Liver (tissue), 9 donors: ENCODE results near the gene CYP2R1. TPM values are rescaled to one million over a fixed set of nuclear protein-coding genes. Genes with fewer than 3 reads are reported as not detected.

Source experiments
- DNase-seq: peaks from one replicate; pipeline ENCODE4 v3.0.0-alpha.2; 2017; ENCODE audit warnings: low spot score
- H3K27ac ChIP-seq, 2 donors: one replicate each; pipeline ENCODE4 v1.7.0; 2013; ENCODE audit warnings: inconsistent platforms in 2 of 2, low read length in 2 of 2, control low read depth in 1 of 2, low read depth in 1 of 2, mild to moderate bottlenecking in 1 of 2
- H3K27me3 ChIP-seq, 4 donors: one replicate each; pipeline versions ENCODE4 v1.6.1 to v1.7.0; 2013; ENCODE audit warnings: low read length in 3 of 4, inconsistent platforms in 1 of 4, mild to moderate bottlenecking in 1 of 4, moderate library complexity in 1 of 4; ENCODE audit not compliant: control insufficient read depth in 4 of 4, insufficient read depth in 4 of 4
- H3K36me3 ChIP-seq, 4 donors: one replicate each; pipeline versions ENCODE4 v1.6.1 to v1.7.0; 2013; ENCODE audit warnings: low read length in 3 of 4, mild to moderate bottlenecking in 3 of 4, low read depth in 1 of 4, moderate library complexity in 1 of 4; ENCODE audit not compliant: control insufficient read depth in 4 of 4, insufficient read depth in 3 of 4
- H3K4me1 ChIP-seq, 4 donors: one replicate each; pipeline versions ENCODE4 v1.6.1 to v1.7.0; 2013; ENCODE audit warnings: low read length in 3 of 4, mild to moderate bottlenecking in 3 of 4, moderate library complexity in 1 of 4; ENCODE audit not compliant: control insufficient read depth in 4 of 4, insufficient read depth in 4 of 4
- H3K4me3 ChIP-seq, 3 donors: one replicate each; pipeline versions ENCODE4 v1.6.1 to v1.7.0; 2013; ENCODE audit warnings: low read length in 3 of 3, control low read depth in 1 of 3, low read depth in 1 of 3, mild to moderate bottlenecking in 1 of 3
- H3K9ac ChIP-seq, 2 donors: one replicate each; pipeline ENCODE4 v1.7.0; 2013; ENCODE audit warnings: low read length in 2 of 2, mild to moderate bottlenecking in 2 of 2, moderate library complexity in 2 of 2, control low read depth in 1 of 2, low read depth in 1 of 2
- H3K9me3 ChIP-seq, 4 donors: one replicate each; pipeline versions ENCODE4 v1.6.1 to v1.7.0; 2013; ENCODE audit warnings: low read length in 3 of 4; ENCODE audit not compliant: control insufficient read depth in 4 of 4
- ATF3 ChIP-seq: IDR thresholded peaks from 2 replicates; pipeline ENCODE4 v1.6.1; 2016; ENCODE audit warnings: antibody characterized with exemption
- CTCF ChIP-seq: fragments of 150-350 bp; IDR thresholded peaks from 2 replicates; pipeline ENCODE4 v1.5.1; 2017; ENCODE audit warnings: improper control_type of control experiment, low read depth, low read length; ENCODE audit not compliant: missing input control
- EGR1 ChIP-seq, 2 donors: IDR thresholded peaks; 2 replicates each; pipeline ENCODE4 v1.6.1; 2016 to 2018; ENCODE audit warnings: antibody characterized with exemption in 2 of 2, low read depth in 2 of 2
- FOXA1 ChIP-seq: IDR thresholded peaks from 2 replicates; pipeline ENCODE4 v1.6.1; 2016; ENCODE audit warnings: antibody characterized with exemption
- FOXA2 ChIP-seq: IDR thresholded peaks from 2 replicates; pipeline ENCODE4 v1.6.1; 2016; ENCODE audit warnings: antibody characterized with exemption
- GABPA ChIP-seq, 2 donors: IDR thresholded peaks in 1 of 2; conservative IDR thresholded peaks in 1 of 2; 2 replicates each; pipeline ENCODE4 v1.6.1; 2016; ENCODE audit warnings: antibody characterized with exemption in 2 of 2, mild to moderate bottlenecking in 1 of 2, moderate library complexity in 1 of 2
- HNF4A ChIP-seq, 2 donors: conservative IDR thresholded peaks; 2 replicates each; pipeline ENCODE4 v1.6.1; 2016; ENCODE audit warnings: antibody characterized with exemption in 2 of 2, mild to moderate bottlenecking in 2 of 2
- HNF4G ChIP-seq: IDR thresholded peaks from 2 replicates; pipeline ENCODE4 v1.6.1; 2016; ENCODE audit warnings: antibody characterized with exemption
- JUND ChIP-seq, 2 donors: IDR thresholded peaks; 2 replicates each; pipeline ENCODE4 v1.6.1; 2016; ENCODE audit warnings: antibody characterized with exemption in 2 of 2
- MAX ChIP-seq: IDR thresholded peaks from 2 replicates; pipeline ENCODE4 v1.6.1; 2016; ENCODE audit warnings: antibody characterized with exemption
- NR2F2 ChIP-seq: IDR thresholded peaks from 2 replicates; pipeline ENCODE4 v1.6.1; 2016; ENCODE audit warnings: antibody characterized with exemption
- REST ChIP-seq: IDR thresholded peaks from 2 replicates; pipeline ENCODE4 v1.6.1; 2016; ENCODE audit warnings: antibody characterized with exemption, mild to moderate bottlenecking
- RXRA ChIP-seq, 2 donors: IDR thresholded peaks; 2 replicates each; pipeline ENCODE4 v1.6.1; 2017 to 2018; ENCODE audit warnings: antibody characterized with exemption in 2 of 2, mild to moderate bottlenecking in 1 of 2
- SP1 ChIP-seq: IDR thresholded peaks from 2 replicates; pipeline ENCODE4 v1.6.1; 2018; ENCODE audit warnings: antibody characterized with exemption, mild to moderate bottlenecking
- TAF1 ChIP-seq: conservative IDR thresholded peaks from 2 replicates; pipeline ENCODE4 v1.6.1; 2016; ENCODE audit warnings: antibody characterized with exemption, mild to moderate bottlenecking
- YY1 ChIP-seq: IDR thresholded peaks from 2 replicates; pipeline ENCODE4 v1.6.1; 2016; ENCODE audit warnings: antibody characterized with exemption, mild to moderate bottlenecking
- ZBTB33 ChIP-seq: IDR thresholded peaks from 2 replicates; pipeline ENCODE4 v1.6.1; 2016; ENCODE audit warnings: antibody characterized with exemption
- WGBS: extraction: QIAGEN DNeasy Blood & Tissue Kit; methylation state at CpG from one replicate; pipeline ENCODE4 v1.1.7; 2013; 5-methylcytosine and 5-hydroxymethylcytosine counted together
- polyA plus RNA-seq, 2 donors: library from polyadenylated mRNA; stranded (reverse) in 1 of 2; unstranded in 1 of 2; fragments of 200-250 nt in 1 of 2; fragments of >200 nt in 1 of 2; fragmentation: Nextera tagmentation in 1 of 2; extraction: Ambion mirVana in 1 of 2; gene quantifications; one replicate each; pipeline versions ENCODE4 v1.2.1 to v1.2.3, GENCODE V29; 2013 to 2015
- total RNA-seq, 2 donors: library from RNA; depleted of rRNA; stranded (reverse); fragments of >200 nt; gene quantifications; one replicate each; pipeline ENCODE4 v1.2.3, GENCODE V29; 2014
- donor health status: healthy.
- donor health status: healthy.
- donor health status: healthy.
- donor health status: healthy.
- donor health status: healthy.

Gene CYP2R1
- total and polyA plus RNA-seq, 4 donors, result 3.2 to 8.2 (median 6.7) TPM

GRCh38 chr11:14881576-14882193 is 10.3 kb downstream of the CYP2R1 start:
- H3K9ac ChIP-seq, result no peak overlapping the region
- WGBS, result 96% methylated on average over 2 of the region's 2 CpGs
- no peaks in the 10 kb centered on the region for H3K9me3 ChIP-seq
- TF ChIP-seq MAX, result no peak
- TF ChIP-seq FOXA2, result no peak
- peaks cover 3 to 17% (median 5%) of the 10 kb centered on the region in 4 donors for H3K36me3 ChIP-seq
- no peak for DNase-seq
- H3K4me3 ChIP-seq, result no peak overlapping the region
- no peak overlapping the region for H3K27ac ChIP-seq
- no peaks in the 10 kb centered on the region for H3K4me1 ChIP-seq
- H3K27me3 ChIP-seq, result no peaks in the 10 kb centered on the region

GRCh38 chr11:14875163-14875562 is 16.9 kb downstream of the CYP2R1 start:
- no peaks in the 10 kb centered on the region for H3K4me1 ChIP-seq
- peaks cover 2 to 31% (median 12%) of the 10 kb centered on the region in 4 donors for H3K36me3 ChIP-seq
- no peak overlapping the region for H3K9ac ChIP-seq
- 97% methylated on average over 5 of the region's 5 CpGs for WGBS
- H3K27ac ChIP-seq, result no peak overlapping the region
- TF ChIP-seq SP1 (no peak), ATF3 (no peak), RXRA (IDR thresholded peaks at IDR 0.05) (no peak), FOXA1 (no peak), CTCF (no peak), EGR1 (IDR thresholded peaks at IDR 0.05; ENCODE audit: low read depth in 2 of 2) (no peak), HNF4A (conservative IDR thresholded peaks at IDR 0.05) (no peak), GABPA (IDR thresholded peaks at IDR 0.05 in 1 of 2, conservative IDR thresholded peaks at IDR 0.05 in 1 of 2) (no peak), TAF1 (no peak), REST (no peak), HNF4G (no peak), ZBTB33 (no peak), FOXA2 (no peak), NR2F2 (no peak), YY1 (no peak), JUND (IDR thresholded peaks at IDR 0.05) (no peak)
- DNase-seq, result no peak
- H3K4me3 ChIP-seq, result no peak overlapping the region
- H3K9me3 ChIP-seq, result no peaks in the 10 kb centered on the region
- no peaks in the 10 kb centered on the region for H3K27me3 ChIP-seq
